Parathyroid adenoma (tissue), 2 donors: ENCODE measurements around the gene TMA16.

Experiments
- H2AFZ ChIP-seq: fragments of 300-600 bp; sonication (generic); one replicate; pipeline ENCODE4 v1.7.0; 2017; ENCODE audit warnings: antibody characterized with exemption, mild to moderate bottlenecking
- H3K27ac ChIP-seq: fragments of 300-600 bp; sonication (generic); one replicate; pipeline ENCODE4 v1.7.0; 2017
- H3K27me3 ChIP-seq: fragments of 300-600 bp; sonication (generic); one replicate; pipeline ENCODE4 v1.7.0; 2017; ENCODE audit warnings: low read length; ENCODE audit not compliant: control insufficient read depth, insufficient read depth
- H3K36me3 ChIP-seq: fragments of 300-600 bp; sonication (generic); one replicate; pipeline ENCODE4 v1.7.0; 2017; ENCODE audit warnings: low read length; ENCODE audit not compliant: control insufficient read depth, insufficient read depth
- H3K4me1 ChIP-seq: fragments of 300-600 bp; sonication (generic); one replicate; pipeline ENCODE4 v1.7.0; 2017; ENCODE audit warnings: control low read depth
- H3K4me2 ChIP-seq: fragments of 300-600 bp; sonication (generic); one replicate; pipeline ENCODE4 v1.7.0; 2017; ENCODE audit warnings: low read length
- H3K4me3 ChIP-seq: fragments of 300-600 bp; sonication (generic); one replicate; pipeline ENCODE4 v1.7.0; 2017; ENCODE audit warnings: low read depth, low read length
- H3K79me2 ChIP-seq: fragments of 300-600 bp; sonication (generic); one replicate; pipeline ENCODE4 v1.7.0; 2017; ENCODE audit warnings: control low read depth
- H3K9ac ChIP-seq: fragments of 300-600 bp; sonication (generic); one replicate; pipeline ENCODE4 v1.7.0; 2017; ENCODE audit warnings: mild to moderate bottlenecking
- H3K9me3 ChIP-seq: fragments of 300-600 bp; sonication (generic); one replicate; pipeline ENCODE4 v1.7.0; 2017; ENCODE audit warnings: low read length; ENCODE audit not compliant: control insufficient read depth
- CTCF ChIP-seq: fragments of 300-600 bp; sonication (generic); IDR thresholded peaks from one replicate; pipeline ENCODE4 v1.7.0; 2017; ENCODE audit warnings: antibody characterized with exemption, mild to moderate bottlenecking
- donor health status: primary hyperparathyroidism.

The TMA16 gene

GRCh38 chr4:163540448-163540847 is 46.0 kb downstream of the TMA16 start:
- H2AFZ ChIP-seq = no peak overlapping the region

GRCh38 chr4:163540977-163541376 is 46.5 kb downstream of the TMA16 start:
- H3K36me3 ChIP-seq = no peaks in the 10 kb centered on the region
- H3K4me2 ChIP-seq = no peak overlapping the region
- no peak overlapping the region for H3K9ac ChIP-seq
- H2AFZ ChIP-seq = no peak overlapping the region
- H3K27me3 ChIP-seq = no peaks in the 10 kb centered on the region
- H3K9me3 ChIP-seq = no peaks in the 10 kb centered on the region
- TF ChIP-seq CTCF = no peak
- H3K4me3 ChIP-seq = no peak overlapping the region
- H3K27ac ChIP-seq = no peak overlapping the region
- no peaks in the 10 kb centered on the region for H3K79me2 ChIP-seq
- no peaks in the 10 kb centered on the region for H3K4me1 ChIP-seq

More at GRCh38 chr4:163540448-163540847, 46.0 kb downstream of the TMA16 start:
- Histone ChIP-seq H3K27me3 (no peaks in the 10 kb centered on the region), H3K79me2 (no peaks in the 10 kb centered on the region), H3K9ac (no peak overlapping the region), H3K4me1 (no peaks in the 10 kb centered on the region), H3K4me2 (no peak overlapping the region), H3K9me3 (no peaks in the 10 kb centered on the region), H3K36me3 (no peaks in the 10 kb centered on the region), H3K4me3 (no peak overlapping the region), H3K27ac (no peak overlapping the region)
- no peak for TF ChIP-seq CTCF

- no peak overlapping the region for H3K27ac ChIP-seq
- no peak overlapping the region for H3K4me3 ChIP-seq
- TF ChIP-seq CTCF = no peak
- H2AFZ ChIP-seq = no peak overlapping the region
- no peaks in the 10 kb centered on the region for H3K9me3 ChIP-seq
- H3K4me1 ChIP-seq = no peaks in the 10 kb centered on the region
- H3K27me3 ChIP-seq = no peaks in the 10 kb centered on the region
- H3K4me2 ChIP-seq = no peak overlapping the region
- H3K79me2 ChIP-seq = no peaks in the 10 kb centered on the region
- no peak overlapping the region for H3K9ac ChIP-seq
- H3K36me3 ChIP-seq = no peaks in the 10 kb centered on the region
Observed at GRCh38 chr4:163542275-163542674, 47.8 kb downstream of the TMA16 start.

- Histone ChIP-seq H3K9ac (no peak overlapping the region), H3K4me2 (peak overlapping the region; percentile 71), H2AFZ (peak overlapping the region; percentile 10), H3K4me1 (no peaks in the 10 kb centered on the region), H3K27me3 (no peaks in the 10 kb centered on the region), H3K9me3 (no peaks in the 10 kb centered on the region), H3K36me3 (no peaks in the 10 kb centered on the region), H3K4me3 (peak overlapping the region; percentile 44), H3K79me2 (no peaks in the 10 kb centered on the region), H3K27ac (no peak overlapping the region)
- TF ChIP-seq CTCF = peak; percentile 68
Observed at GRCh38 chr4:163544407-163545038, 50.0 kb downstream of the TMA16 start.
